Testis (tissue), 2 donors: ENCODE data around the gene GRIK5.

Experiments
- POLR2A ChIP-seq: fragments of 450-650 bp; IDR thresholded peaks from one replicate; pipeline ENCODE4 v1.6.1; 2017; ENCODE audit warnings: antibody characterized with exemption, mild to moderate bottlenecking, moderate library complexity
- TF ChIP-seq, protein P1 (sequence below), 3 experiments: fragments of 450-650 bp in 2 of 3; fragments of 200-600 bp in 1 of 3; sonication (generic) in 1 of 3; IDR thresholded peaks; one replicate each; pipeline ENCODE4 v1.5.1; 2016 to 2019; ENCODE audit warnings: antibody characterized with exemption in 3 of 3, mild to moderate bottlenecking in 2 of 3, moderate library complexity in 1 of 3

DNA sequence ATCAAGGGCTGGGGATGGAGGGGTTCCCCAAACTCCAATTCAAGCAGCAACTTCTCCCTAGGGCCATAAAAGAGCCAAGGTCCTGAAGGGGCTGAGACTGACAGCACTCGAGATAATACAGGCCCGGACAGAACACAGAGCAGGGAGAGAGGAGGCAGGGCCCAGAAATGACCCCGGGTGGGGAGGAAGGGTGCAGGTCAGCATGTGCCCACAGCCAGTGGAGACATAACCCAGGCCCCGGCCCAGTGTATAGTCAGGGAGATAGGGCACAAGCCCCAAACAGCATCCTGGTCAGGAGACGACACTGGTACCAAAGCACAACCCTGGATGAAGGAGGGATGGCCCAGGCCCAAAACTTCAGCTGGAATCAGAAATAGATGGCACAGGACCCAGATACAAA, 47.4 kb downstream of the GRIK5 start:
- TF ChIP-seq, protein P1, sequence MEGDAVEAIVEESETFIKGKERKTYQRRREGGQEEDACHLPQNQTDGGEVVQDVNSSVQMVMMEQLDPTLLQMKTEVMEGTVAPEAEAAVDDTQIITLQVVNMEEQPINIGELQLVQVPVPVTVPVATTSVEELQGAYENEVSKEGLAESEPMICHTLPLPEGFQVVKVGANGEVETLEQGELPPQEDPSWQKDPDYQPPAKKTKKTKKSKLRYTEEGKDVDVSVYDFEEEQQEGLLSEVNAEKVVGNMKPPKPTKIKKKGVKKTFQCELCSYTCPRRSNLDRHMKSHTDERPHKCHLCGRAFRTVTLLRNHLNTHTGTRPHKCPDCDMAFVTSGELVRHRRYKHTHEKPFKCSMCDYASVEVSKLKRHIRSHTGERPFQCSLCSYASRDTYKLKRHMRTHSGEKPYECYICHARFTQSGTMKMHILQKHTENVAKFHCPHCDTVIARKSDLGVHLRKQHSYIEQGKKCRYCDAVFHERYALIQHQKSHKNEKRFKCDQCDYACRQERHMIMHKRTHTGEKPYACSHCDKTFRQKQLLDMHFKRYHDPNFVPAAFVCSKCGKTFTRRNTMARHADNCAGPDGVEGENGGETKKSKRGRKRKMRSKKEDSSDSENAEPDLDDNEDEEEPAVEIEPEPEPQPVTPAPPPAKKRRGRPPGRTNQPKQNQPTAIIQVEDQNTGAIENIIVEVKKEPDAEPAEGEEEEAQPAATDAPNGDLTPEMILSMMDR (IDR thresholded peaks at IDR 0.05): no peak
- TF ChIP-seq POLR2A: no peak
